Measurements from ENCODE around the gene GLCCI1. TPM values are rescaled to one million over a fixed set of nuclear protein-coding genes. Genes with fewer than 3 reads are reported as not detected.

Gene GLCCI1
- total and polyA plus RNA-seq, 4 donors = 1.4 to 5.9 (median 4.3) TPM

- no peaks in the 10 kb centered on the region for H3K27me3 ChIP-seq (ENCODE audit: control insufficient read depth in 4 of 4, insufficient read depth in 4 of 4, low read length in 3 of 4)
- no peak overlapping the region for H3K9ac ChIP-seq (ENCODE audit: low read depth in 1 of 2, low read length in 2 of 2)
- H3K36me3 ChIP-seq (ENCODE audit: control insufficient read depth in 4 of 4, insufficient read depth in 3 of 4, low read depth in 1 of 4, low read length in 3 of 4) = no peaks in the 10 kb centered on the region
- no peak overlapping the region for H3K4me3 ChIP-seq (ENCODE audit: low read depth in 1 of 3, low read length in 3 of 3)
- WGBS = 74% methylated on average over 7 of the region's 7 CpGs
- H3K27ac ChIP-seq (ENCODE audit: low read depth in 1 of 2, low read length in 2 of 2) = no peak overlapping the region
- H3K9me3 ChIP-seq (ENCODE audit: control insufficient read depth in 4 of 4, low read length in 3 of 4) = no peaks in the 10 kb centered on the region
- DNase-seq (ENCODE audit: low spot score) = no peak
- H3K4me1 ChIP-seq (ENCODE audit: control insufficient read depth in 4 of 4, insufficient read depth in 4 of 4, low read length in 3 of 4) = no peaks in the 10 kb centered on the region
- TF ChIP-seq NR2F2 (IDR thresholded peaks at IDR 0.05) (no peak), ATF3 (IDR thresholded peaks at IDR 0.05) (no peak), YY1 (IDR thresholded peaks at IDR 0.05) (no peak), FOXA1 (IDR thresholded peaks at IDR 0.05) (no peak), HNF4G (IDR thresholded peaks at IDR 0.05) (no peak), REST (IDR thresholded peaks at IDR 0.05) (no peak), HNF4A (conservative IDR thresholded peaks at IDR 0.05) (no peak), EGR1 (IDR thresholded peaks at IDR 0.05; ENCODE audit: low read depth in 2 of 2) (no peak), FOXA2 (IDR thresholded peaks at IDR 0.05) (no peak), SP1 (IDR thresholded peaks at IDR 0.05) (no peak)
These were observed 23.8 kb upstream of the GLCCI1 start for GRCh38 chr7:7944619-7945282.

GRCh38 chr7:7946486-7946885 lies 22.1 kb upstream of the GLCCI1 start:
- Histone ChIP-seq H3K27ac (ENCODE audit: low read depth in 1 of 2, low read length in 2 of 2) (no peak overlapping the region), H3K27me3 (ENCODE audit: control insufficient read depth in 4 of 4, insufficient read depth in 4 of 4, low read length in 3 of 4) (no peaks in the 10 kb centered on the region), H3K4me1 (ENCODE audit: control insufficient read depth in 4 of 4, insufficient read depth in 4 of 4, low read length in 3 of 4) (no peaks in the 10 kb centered on the region), H3K9ac (ENCODE audit: low read depth in 1 of 2, low read length in 2 of 2) (no peak overlapping the region), H3K36me3 (ENCODE audit: control insufficient read depth in 4 of 4, insufficient read depth in 3 of 4, low read depth in 1 of 4, low read length in 3 of 4) (no peaks in the 10 kb centered on the region), H3K9me3 (ENCODE audit: control insufficient read depth in 4 of 4, low read length in 3 of 4) (no peaks in the 10 kb centered on the region), H3K4me3 (ENCODE audit: low read depth in 1 of 3, low read length in 3 of 3) (no peak overlapping the region)
- no peak for DNase-seq (ENCODE audit: low spot score)
- 97% methylated on average over 3 of the region's 3 CpGs for WGBS
- no peak for TF ChIP-seq RAD21 (IDR thresholded peaks at IDR 0.05)
- no peak for TF ChIP-seq JUND (IDR thresholded peaks at IDR 0.05)
- no peak for TF ChIP-seq NR2F2 (IDR thresholded peaks at IDR 0.05)
- TF ChIP-seq FOXA2 (IDR thresholded peaks at IDR 0.05) = no peak
- no peak for TF ChIP-seq ZBTB33 (IDR thresholded peaks at IDR 0.05)
- no peak for TF ChIP-seq MAX (IDR thresholded peaks at IDR 0.05)
- TF ChIP-seq YY1 (IDR thresholded peaks at IDR 0.05) = no peak
- TF ChIP-seq ATF3 (IDR thresholded peaks at IDR 0.05) = no peak
- no peak for TF ChIP-seq RXRA (IDR thresholded peaks at IDR 0.05)
- TF ChIP-seq HNF4G (IDR thresholded peaks at IDR 0.05) = no peak
- TF ChIP-seq FOXA1 (IDR thresholded peaks at IDR 0.05) = no peak
- TF ChIP-seq CTCF (IDR thresholded peaks at IDR 0.05; ENCODE audit: low read depth, low read length, missing input control) = no peak
- no peak for TF ChIP-seq SP1 (IDR thresholded peaks at IDR 0.05)

Data from liver (tissue), 9 donors.